Measurements from ENCODE around the gene B3GNT4.
"Not testable (repeated sequence)": the region's sequence is repeated elsewhere in the genome, so short reads cannot be mapped to it uniquely, and the experiment has no call there.

DNA sequence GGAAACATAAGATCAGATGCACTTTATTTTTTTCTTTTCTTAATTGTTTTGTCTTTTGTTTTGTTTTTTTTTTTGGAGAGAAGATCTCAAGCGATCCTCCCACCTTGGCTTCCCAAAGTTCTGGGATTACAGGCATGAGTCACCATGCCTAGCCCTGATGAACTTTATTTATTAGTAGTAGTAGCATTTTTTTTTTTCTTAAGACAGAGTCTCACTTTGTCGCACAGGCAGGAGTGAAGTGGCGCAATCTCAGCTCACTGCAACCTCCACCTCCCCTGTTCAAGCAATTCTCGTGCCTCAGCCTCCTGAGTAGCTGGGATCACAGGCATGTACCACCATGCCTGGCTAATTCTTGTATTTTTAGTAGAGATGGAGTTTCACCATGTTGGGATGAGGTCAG is 27.0 kb upstream of the B3GNT4 start:
- TF ChIP-seq, protein P1, sequence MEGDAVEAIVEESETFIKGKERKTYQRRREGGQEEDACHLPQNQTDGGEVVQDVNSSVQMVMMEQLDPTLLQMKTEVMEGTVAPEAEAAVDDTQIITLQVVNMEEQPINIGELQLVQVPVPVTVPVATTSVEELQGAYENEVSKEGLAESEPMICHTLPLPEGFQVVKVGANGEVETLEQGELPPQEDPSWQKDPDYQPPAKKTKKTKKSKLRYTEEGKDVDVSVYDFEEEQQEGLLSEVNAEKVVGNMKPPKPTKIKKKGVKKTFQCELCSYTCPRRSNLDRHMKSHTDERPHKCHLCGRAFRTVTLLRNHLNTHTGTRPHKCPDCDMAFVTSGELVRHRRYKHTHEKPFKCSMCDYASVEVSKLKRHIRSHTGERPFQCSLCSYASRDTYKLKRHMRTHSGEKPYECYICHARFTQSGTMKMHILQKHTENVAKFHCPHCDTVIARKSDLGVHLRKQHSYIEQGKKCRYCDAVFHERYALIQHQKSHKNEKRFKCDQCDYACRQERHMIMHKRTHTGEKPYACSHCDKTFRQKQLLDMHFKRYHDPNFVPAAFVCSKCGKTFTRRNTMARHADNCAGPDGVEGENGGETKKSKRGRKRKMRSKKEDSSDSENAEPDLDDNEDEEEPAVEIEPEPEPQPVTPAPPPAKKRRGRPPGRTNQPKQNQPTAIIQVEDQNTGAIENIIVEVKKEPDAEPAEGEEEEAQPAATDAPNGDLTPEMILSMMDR (IDR thresholded peaks at IDR 0.05): not testable (repeated sequence)
- not testable (repeated sequence) for TF ChIP-seq POLR2AphosphoS5, EP300 (IDR thresholded peaks at IDR 0.05)

Measured in sigmoid colon (tissue), 4 donors.